HTERT RPE-1 (cell line): ENCODE results near the gene GPN2.
"Not testable (repeated sequence)": the region's sequence is repeated elsewhere in the genome, so short reads cannot be mapped to it uniquely, and the experiment has no call there.

Source experiments
- in situ Hi-C: fragments of 300-500 bp; cut with MboI; formaldehyde crosslinking; loops from 4 replicates; pipeline ENCODE4 v1.14.3; 2020; ENCODE audit warnings: low sequenced_read_pairs

Gene GPN2

DNA sequence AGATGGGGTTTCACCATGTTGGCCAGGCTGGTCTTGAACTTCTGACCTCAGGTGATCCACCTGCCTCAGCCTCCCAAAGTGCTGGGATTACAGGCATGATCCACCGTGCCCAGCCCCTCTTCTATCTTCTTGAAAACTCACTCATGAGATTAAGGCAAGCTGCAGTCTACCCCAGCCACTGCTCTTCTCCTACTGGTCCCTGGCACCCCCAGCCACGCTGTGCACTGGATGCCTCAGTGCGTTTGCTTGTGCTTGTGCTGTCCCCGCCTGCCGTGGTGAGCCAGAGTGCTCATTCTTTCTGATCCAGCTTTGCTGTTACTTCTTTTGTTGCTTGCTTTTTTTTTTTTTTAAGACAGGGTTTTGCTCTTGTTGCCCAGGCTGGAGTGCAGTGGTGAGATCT lies 52.4 kb downstream of the GPN2 start:
- in situ Hi-C loops, result not testable (repeated sequence)

DNA sequence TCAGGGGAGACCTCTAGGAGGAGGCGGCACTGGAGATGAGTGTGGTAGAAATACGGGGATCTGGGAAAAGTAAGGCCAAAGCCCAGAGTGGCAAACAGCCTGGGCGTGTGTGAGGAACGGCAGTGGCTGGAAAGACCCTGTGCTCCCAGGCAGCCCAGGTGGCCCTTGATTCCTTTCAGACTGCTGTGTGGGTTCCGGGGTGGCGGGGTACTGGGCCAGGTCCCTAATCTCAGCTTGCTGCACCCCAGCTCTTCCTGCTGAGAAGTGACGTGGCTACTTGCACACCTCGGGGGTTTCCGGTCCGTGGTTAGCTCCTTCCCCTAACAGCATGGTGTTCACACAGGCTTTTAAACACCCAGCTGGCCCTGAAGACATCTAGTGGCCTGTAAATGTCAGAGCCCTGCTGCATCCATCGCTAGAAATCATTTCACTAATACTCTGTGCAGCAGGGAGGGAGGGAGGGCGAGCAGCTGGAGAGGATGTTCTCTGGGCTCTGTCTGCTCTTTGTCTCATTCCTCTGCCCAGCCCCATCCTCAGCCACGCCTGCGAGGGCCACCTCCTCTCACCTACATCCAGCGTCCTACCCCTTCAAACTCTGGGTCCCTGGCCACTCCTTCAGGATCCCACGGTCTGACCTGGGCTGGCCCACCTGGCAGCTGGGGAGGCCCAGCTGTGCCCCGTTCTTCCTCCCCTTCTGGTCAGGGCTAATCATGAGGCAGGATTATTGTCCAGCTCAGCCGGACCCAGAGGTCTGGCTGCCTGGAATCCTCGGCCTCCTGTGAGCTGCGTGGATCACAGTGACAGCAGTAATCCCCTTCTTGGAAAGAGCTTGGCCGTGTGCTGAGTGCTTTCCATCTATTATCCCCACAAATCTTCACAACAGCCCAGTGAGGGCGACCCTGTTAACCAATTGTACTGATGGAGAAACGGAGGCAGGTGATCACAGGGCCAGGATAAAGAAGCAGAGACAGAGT lies 56.4 kb downstream of the GPN2 start:
- in situ Hi-C loops, result no loop called here

DNA sequence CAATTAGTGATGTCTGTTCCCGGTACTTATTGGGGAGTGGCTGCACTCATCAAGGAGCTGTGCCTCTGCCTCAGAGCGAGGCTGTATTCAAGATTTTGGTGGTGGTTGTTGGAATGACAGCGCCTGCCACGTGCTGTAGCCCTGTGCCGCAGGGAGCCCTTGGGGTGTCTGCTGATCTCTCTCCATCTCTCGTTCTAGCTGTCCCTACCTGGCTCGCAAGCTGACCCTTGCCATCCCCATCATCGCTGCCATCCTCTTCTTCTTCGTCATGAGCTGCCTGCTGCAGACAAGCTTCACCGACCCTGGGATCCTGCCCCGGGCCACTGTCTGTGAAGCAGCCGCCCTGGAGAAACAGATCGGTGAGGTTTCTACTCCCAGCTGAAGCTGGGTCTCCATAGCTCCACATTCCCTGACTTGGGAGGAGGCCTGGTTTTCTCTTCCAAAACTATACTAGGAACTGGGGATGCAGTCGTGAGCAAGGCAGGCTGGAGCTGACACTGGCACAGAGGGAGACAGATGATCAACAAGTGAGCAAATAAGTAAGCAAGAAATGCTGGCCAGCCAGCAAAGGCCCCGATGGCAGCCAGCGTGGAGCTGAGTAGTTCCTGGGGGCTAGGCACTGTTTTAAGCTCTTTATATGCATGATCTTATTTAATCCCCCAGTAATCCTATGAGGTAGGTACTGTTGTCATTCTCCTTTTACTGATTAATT lies 57.7 kb downstream of the GPN2 start:
- in situ Hi-C loops, result no loop called here

DNA sequence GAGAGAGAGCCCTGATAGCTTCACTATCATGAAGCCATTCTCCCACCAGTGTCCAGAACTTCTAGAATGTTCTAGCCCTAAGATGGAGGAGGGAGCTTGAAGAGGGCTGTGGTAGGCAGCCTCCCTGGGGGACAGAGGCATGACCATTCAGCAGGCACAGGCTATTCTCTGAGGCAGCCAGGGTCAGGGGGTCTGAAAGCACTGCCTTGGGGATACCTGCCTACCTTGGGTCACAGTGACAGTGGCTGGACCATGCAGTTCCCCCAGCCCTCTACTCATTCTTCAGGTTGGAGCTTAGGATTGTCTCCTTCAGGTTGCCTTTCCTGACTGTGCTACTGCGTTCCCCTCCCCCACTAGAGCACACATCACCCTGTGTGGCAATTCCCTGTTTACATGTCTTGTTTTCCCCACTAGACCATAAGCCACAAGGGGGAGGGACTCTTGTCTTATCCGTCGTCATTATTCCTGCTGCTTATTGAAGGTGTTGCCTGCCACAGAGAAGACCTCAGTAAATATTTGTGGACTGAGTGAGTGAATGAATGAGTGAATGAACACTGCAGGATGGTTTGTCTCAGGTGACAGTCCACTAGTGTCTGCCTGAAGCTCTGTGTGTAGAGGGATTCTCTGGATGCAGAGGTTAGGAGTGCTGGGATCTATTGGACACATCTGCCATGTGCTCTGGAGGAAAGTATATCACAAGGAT lies 58.4 kb downstream of the GPN2 start:
- in situ Hi-C loops, result no loop called here

DNA sequence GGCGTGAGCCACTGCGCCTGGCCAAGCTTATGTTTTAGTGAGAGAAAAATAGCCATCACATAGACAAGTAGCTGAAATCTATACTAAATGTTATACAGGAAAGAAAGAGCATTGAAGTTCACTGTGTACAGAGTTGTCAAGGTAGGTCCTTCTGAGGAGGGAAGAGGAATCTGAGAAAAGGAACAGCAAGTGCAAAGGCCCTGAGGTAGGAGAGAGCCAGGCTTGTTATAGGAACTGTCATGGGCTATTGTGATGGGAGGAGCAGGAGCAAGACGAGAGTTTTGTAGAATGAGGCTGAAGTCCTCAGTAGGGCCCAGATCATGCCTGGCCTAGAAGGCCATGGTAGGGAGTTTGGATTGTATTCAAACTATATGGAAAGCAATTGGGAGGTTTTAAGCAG lies 59.0 kb downstream of the GPN2 start:
- in situ Hi-C loops, result no loop called here

DNA sequence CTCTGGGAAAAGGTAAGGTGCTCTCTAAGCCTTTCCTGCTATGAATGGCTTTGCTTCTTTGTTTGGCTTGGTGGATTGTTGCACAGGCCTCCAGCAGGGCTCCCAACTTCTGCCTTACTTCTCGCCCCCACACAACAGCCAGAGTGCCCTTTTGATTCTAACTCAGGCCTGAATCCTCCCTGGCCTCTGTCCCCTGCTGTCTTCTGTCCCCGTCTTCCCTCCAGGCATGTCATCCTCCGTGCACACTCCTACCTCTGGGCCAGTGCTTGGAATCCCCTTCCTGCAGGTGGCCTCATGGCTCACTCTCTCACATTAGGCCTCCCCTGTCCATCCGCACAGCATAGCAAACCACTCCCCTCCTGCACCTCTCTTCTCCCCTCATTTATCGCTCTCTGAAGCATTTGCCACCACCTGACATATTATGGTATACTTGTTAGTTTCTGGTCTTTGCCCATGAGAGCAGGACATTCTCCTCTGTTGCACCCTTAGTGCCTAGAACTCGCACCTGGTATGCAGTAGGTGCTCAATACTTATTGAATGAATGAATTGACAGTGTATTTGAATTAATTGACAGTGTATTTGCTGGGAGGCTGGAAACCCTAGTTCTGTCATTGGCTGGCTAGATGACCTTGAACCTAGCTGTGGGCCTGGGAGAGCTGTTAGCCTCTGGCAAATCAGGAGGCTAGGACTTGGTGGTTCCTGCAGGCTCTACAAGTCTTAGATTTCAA lies 60.7 kb downstream of the GPN2 start:
- in situ Hi-C loops, result no loop called here

DNA sequence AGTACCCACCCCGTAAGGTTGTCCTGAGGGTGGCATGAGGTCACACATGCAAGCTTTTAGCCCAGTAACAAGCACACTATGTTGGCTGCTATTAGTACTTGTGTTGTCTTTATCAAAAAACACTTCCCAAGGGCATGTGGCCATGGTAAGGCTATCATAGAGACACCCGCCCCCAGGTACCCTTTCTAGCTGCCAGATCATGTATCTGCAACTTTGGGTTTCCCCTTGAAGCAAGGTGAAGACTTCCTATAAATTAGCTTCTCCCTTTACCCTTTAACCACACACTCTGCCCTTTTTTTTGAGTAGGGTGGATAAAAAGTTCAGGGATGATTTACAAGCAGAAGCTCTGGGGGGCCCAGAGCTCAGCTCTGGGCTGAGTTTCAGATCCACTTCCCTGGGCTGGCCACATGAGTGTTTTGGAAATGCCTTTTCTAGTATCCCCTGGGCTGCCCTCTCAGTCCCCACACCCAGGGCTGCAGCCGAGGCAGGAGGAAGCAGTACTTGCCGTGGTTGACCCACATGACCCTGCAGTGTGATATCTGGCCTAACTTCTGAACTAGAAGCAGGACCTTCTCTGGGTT lies 61.6 kb downstream of the GPN2 start:
- in situ Hi-C loops, result no loop called here

DNA sequence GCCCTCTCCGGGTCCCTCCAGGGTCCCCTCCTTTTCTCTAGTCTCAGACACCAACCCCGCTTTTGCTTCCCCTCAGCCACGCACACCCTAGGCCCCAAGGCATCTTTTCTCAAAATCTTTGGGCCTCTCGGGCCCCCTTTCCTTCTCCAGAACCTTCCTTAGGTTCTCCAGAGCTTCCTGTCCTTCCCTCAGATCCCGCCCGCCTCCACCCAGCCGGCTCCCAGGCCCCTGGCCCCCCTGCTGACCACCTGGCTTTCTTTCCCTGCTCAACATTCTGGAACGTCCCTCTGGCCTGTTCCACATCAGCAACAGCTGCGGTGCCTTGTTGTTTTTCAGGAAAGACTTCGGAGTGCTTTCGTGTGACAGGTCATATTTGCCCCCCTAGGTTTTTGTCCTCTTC lies 62.4 kb downstream of the GPN2 start:
- in situ Hi-C loops, result no loop called here

DNA sequence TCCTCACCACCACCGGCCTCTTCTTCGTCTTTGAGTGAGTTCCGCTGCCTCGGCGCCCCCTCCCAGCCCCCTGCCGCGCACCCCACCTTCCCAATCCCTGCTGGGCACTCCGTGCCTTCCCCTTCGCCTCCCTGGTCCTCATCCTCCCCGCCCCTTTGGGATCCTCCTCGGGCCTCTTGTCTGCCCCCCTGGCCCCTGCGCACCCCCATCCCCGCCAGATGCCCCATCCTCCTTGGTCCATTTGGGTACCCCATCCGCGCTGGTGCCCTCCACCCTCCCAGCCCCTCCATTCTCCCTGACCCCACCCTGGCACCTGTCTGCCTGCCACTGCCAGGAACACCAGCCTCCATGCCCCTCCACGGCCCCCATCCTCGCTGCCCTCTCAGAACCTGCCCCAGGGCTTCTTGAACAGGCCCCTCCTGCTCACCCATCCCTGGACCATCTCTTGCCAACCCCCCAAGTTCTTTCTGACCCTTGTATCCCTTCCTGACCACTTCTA lies 62.9 kb downstream of the GPN2 start:
- in situ Hi-C loops, result no loop called here

DNA sequence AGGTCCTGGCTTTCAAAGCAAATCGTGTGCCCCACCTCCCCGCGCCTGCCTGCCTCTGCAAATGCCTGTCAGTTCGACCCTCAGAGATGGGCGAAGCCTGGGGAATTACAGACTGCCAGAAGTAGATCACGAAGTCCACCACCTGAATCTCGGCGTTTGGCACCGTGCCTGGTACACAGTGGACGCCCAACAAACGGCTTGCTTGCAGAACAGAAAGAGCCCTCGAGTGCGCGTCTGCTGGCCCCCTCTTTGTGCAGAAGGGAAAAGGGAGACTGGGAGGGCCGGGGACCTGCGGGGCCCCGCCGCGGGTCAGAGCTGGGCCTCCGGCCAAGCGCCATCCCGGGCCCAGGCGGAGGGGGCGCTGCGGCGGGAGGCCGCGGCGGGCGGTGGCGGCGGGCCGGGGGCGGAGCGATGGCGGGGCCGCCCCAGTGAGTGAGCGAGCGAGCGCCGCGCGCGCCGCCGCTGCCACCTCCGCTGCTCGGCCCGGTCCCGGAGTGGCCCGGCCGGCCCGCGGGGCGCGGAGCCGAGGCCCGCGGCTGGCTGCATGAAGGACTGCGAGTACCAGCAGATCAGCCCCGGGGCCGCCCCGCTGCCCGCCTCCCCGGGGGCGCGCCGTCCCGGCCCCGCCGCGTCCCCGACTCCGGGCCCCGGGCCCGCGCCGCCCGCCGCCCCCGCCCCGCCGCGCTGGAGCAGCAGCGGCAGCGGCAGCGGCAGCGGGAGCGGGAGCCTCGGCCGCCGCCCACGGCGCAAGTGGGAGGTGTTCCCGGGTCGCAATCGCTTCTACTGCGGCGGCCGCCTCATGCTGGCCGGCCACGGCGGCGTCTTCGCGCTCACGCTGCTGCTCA lies 63.6 kb downstream of the GPN2 start, which contains the start of gene ZDHHC18:
TSS of gene ZDHHC18 (plus strand) at position 428 of the 845 bp plus-strand sequence. CDS start at position 545, 117 bp downstream.
- in situ Hi-C loops, result no loop called here
